ENCODE data around the gene DDT.

DNA sequence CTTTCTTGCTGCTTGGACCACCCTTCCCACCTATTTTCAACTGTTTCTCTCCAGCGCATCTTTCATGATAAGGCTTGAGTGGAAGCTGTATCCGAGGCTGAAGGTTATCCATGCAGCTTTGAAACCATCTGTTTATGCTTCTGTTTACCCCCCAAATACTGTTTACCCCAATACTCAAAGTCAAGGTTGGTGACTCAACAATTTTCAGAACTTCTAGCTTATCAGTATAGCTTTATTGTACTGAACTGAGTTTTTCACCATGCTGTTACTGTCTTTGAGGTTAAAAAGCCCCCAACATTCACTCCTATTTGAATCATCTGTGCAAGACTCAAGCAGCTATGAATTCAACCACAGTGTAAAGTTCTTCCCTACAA is 35.8 kb upstream of the DDT start:
- TF ChIP-seq, protein P1, sequence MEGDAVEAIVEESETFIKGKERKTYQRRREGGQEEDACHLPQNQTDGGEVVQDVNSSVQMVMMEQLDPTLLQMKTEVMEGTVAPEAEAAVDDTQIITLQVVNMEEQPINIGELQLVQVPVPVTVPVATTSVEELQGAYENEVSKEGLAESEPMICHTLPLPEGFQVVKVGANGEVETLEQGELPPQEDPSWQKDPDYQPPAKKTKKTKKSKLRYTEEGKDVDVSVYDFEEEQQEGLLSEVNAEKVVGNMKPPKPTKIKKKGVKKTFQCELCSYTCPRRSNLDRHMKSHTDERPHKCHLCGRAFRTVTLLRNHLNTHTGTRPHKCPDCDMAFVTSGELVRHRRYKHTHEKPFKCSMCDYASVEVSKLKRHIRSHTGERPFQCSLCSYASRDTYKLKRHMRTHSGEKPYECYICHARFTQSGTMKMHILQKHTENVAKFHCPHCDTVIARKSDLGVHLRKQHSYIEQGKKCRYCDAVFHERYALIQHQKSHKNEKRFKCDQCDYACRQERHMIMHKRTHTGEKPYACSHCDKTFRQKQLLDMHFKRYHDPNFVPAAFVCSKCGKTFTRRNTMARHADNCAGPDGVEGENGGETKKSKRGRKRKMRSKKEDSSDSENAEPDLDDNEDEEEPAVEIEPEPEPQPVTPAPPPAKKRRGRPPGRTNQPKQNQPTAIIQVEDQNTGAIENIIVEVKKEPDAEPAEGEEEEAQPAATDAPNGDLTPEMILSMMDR (IDR thresholded peaks at IDR 0.05), result no peak
- no peak for TF ChIP-seq POLR2A (IDR thresholded peaks at IDR 0.05)
